ENCODE measurements around the gene ALS2CL. TPM values are rescaled to one million over a fixed set of nuclear protein-coding genes. Genes with fewer than 3 reads are reported as not detected.

Gene ALS2CL
- total RNA-seq, 4 donors from 2014 or later: 129 to 260 (median 172) TPM

DNA sequence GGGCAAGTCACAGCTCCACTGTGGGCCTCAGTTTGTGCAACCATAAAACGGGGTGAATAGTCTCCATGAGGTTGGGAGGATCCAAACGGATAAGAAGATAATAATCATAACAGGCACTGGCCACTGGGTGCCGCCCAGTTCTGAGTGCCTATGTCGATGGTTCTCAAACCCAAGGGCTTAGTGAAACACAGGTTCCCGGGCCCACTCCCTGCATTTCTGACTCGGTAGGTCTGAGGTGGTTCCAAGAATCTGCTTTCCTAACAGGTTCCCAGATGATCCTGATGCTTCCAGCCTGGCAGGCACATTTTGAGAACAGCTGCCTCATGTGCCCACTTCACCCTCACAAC lies 21.2 kb downstream of the ALS2CL start:
- WGBS: 78% methylated on average over 6 of the region's 6 CpGs
- peak in 1 of 2 donors; percentile 58 for DNase-seq (ENCODE audit: low spot score in 2 of 2)
- H3K27me3 ChIP-seq: no peaks in the 10 kb centered on the region
- H3K4me3 ChIP-seq: no peak overlapping the region
- TF ChIP-seq CTCF (IDR thresholded peaks at IDR 0.05): no peak
- no peak for TF ChIP-seq EP300 (IDR thresholded peaks at IDR 0.05)
- no peak for TF ChIP-seq POLR2AphosphoS5 (IDR thresholded peaks at IDR 0.05)
- no peak for TF ChIP-seq POLR2A (IDR thresholded peaks at IDR 0.05)
- peaks cover 44% of the 10 kb centered on the region for H3K36me3 ChIP-seq
- H3K27ac ChIP-seq: no peak overlapping the region
- H3K9me3 ChIP-seq: no peaks in the 10 kb centered on the region
- H3K4me1 ChIP-seq: no peaks in the 10 kb centered on the region

DNA sequence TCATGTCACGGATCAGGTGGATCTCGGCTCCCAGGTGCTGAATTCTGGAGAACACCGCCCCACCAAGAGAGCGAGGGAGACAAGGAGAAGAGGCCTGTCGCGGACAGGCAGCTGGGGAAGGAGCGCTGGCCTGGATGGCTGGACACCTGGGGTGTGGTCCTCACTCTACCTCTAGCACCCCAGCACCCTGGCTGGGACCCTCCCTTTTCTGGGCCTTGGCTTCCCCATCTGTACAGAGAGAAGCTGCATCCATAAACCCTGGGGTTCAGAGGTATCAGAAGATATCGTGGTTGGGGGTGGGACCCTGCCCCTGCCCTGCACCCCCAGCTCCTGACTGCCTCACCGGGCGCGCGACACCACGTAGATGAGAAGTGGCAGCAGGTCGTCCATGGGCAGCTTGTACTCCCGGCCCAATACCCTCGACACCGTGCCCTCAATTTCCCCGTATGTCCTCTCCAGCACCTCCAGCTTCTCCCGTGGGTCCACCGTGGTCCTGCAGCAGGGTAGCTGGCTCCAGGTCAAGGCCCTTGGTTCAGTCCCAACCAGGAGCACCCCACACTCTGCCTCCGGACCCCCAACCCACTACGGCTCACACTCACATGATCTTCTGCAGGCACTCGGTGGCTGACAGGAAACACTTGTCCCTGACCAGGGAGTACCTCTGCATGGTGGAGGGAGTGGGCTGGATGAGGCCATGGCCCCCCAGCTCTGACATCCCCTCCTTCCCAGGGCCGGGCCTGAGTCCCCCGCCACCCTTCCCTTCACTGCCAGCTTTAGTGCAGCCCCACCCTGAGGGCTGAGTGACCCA lies 21.7 kb downstream of the ALS2CL start:
- DNase-seq (ENCODE audit: low spot score in 2 of 2): peak; percentile 54 to 74
- no peak overlapping the region for H3K27ac ChIP-seq
- H3K4me1 ChIP-seq: no peaks in the 10 kb centered on the region
- H3K4me3 ChIP-seq: no peak overlapping the region
- H3K27me3 ChIP-seq: no peaks in the 10 kb centered on the region
- WGBS: 92% methylated on average over 20 of the region's 25 CpGs
- TF ChIP-seq CTCF (IDR thresholded peaks at IDR 0.05): no peak
- TF ChIP-seq EP300 (IDR thresholded peaks at IDR 0.05): no peak
- TF ChIP-seq POLR2A (IDR thresholded peaks at IDR 0.05): no peak
- no peak for TF ChIP-seq POLR2AphosphoS5 (IDR thresholded peaks at IDR 0.05)
- peaks cover 43% of the 10 kb centered on the region for H3K36me3 ChIP-seq
- no peaks in the 10 kb centered on the region for H3K9me3 ChIP-seq

DNA sequence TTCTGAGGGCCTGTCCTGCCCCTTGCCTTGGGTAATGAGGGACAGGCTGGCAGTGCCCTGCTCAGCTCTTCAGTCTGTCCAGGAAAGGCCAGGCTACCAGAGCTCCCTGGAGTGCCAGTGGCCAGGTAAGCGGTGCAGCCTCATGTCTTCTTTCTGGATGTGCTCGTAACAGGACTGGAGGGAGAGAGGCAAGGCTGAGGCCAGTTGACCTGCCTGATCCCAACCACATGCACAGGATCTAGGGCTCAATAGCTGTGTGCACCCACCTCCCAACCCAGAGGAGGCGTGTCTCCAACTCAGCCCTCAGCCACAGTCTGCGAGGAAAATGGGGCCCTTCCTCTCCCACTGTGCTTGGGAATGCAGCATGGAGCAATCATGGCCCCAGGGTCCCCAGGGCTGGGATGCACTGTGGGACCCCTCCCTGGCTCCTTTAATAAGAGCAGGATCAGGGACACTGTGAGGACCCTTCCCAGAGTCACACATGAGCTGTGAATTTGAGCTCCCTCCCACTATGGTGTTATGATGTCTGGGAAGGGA lies 22.5 kb downstream of the ALS2CL start:
- WGBS: 100% methylated on average over 1 of the region's 4 CpGs
- H3K4me3 ChIP-seq: no peak overlapping the region
- H3K27me3 ChIP-seq: no peaks in the 10 kb centered on the region
- H3K36me3 ChIP-seq: peaks cover 36% of the 10 kb centered on the region
- no peak overlapping the region for H3K27ac ChIP-seq
- peak; percentile 52 to 58 for DNase-seq (ENCODE audit: low spot score in 2 of 2)
- H3K4me1 ChIP-seq: peaks cover 4% of the 10 kb centered on the region
- no peak for TF ChIP-seq EP300 (IDR thresholded peaks at IDR 0.05)
- TF ChIP-seq POLR2A (IDR thresholded peaks at IDR 0.05): no peak
- TF ChIP-seq CTCF (IDR thresholded peaks at IDR 0.05): no peak
- no peak for TF ChIP-seq POLR2AphosphoS5 (IDR thresholded peaks at IDR 0.05)
- no peaks in the 10 kb centered on the region for H3K9me3 ChIP-seq

DNA sequence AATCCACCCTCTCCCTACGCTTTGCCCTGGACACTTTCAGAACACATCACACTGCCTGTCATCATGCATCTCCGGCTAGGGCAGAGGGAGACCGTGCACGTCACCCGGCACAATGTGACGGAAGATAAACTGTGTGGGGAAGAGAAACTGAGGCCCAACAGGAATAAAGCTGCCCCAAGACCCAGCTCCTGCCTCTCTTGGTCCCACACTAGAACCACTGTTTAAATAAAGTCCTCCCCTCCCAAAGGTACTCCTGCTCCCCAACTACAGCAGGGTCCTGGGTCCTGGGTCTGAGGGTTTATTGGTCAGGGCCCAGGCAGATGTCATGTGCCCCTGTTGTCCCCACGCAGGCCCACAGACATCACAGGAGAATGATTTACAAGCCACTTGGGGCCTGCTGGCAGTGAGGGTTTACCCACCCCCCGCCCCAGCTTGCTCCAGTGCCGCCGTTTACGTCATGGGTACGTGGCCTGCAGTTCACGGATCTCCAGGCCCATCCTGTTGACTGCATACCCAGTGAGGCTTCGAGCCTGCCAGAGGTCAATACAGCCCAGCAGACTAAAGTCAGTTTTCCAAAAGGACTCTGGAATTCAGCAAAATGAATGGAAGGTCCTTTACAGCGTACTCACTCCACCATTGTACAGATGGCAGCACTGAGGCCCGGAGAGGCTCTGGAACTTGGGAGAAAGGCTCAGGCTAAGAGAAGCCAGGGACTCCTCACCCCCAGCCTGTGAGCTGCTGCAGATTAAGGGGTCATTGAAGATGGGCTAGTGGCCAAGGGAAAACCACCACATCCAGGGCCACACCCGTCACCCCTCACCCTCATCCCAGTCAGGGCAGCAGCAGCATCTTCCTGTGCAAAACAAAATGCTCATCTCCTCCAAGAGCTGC lies 23.2 kb downstream of the ALS2CL start:
- no peak for TF ChIP-seq CTCF (IDR thresholded peaks at IDR 0.05)
- TF ChIP-seq POLR2A (IDR thresholded peaks at IDR 0.05): no peak
- no peak for TF ChIP-seq POLR2AphosphoS5 (IDR thresholded peaks at IDR 0.05)
- TF ChIP-seq EP300 (IDR thresholded peaks at IDR 0.05): no peak
- no peaks in the 10 kb centered on the region for H3K9me3 ChIP-seq
- H3K36me3 ChIP-seq: peaks cover 33% of the 10 kb centered on the region
- DNase-seq (ENCODE audit: low spot score in 2 of 2): peak; percentile 47 to 54
- 80% methylated on average over 9 of the region's 17 CpGs for WGBS
- no peak overlapping the region for H3K4me3 ChIP-seq
- H3K27ac ChIP-seq: no peak overlapping the region
- H3K27me3 ChIP-seq: no peaks in the 10 kb centered on the region
- H3K4me1 ChIP-seq: peaks cover 4% of the 10 kb centered on the region
